Mesothelial cell of epicardium (in vitro differentiated cells): ENCODE results near the gene FCMR. TPM values are rescaled to one million over a fixed set of nuclear protein-coding genes. Genes with fewer than 3 reads are reported as not detected.

Source experiments
- DNase-seq, 2 experiments: peaks; one replicate each; pipeline ENCODE4 v3.0.0; 2021; ENCODE audit warnings: low spot score in 2 of 2; ENCODE audit not compliant: unreplicated experiment in 2 of 2
- H3K27ac Mint-ChIP-seq: 2 replicates; pipeline ENCODE4 v1.8.0; 2021; ENCODE audit warnings: mixed read lengths
- H3K27me3 Mint-ChIP-seq: 2 replicates; pipeline ENCODE4 v1.8.0; 2021; ENCODE audit warnings: low read depth, mixed read lengths
- H3K36me3 Mint-ChIP-seq: 2 replicates; pipeline ENCODE4 v1.8.0; 2021; ENCODE audit warnings: mixed read lengths
- H3K4me1 Mint-ChIP-seq: 2 replicates; pipeline ENCODE4 v1.8.0; 2021; ENCODE audit warnings: mixed read lengths
- H3K4me3 Mint-ChIP-seq: 2 replicates; pipeline ENCODE4 v1.8.0; 2021; ENCODE audit warnings: mild to moderate bottlenecking, moderate library complexity, mixed read lengths
- H3K9me3 Mint-ChIP-seq: 2 replicates; pipeline ENCODE4 v1.8.0; 2021; ENCODE audit warnings: mixed read lengths
- CTCF ChIP-seq: fragments of 200-600 bp; sonication (generic); IDR thresholded peaks from one replicate; pipeline ENCODE4 v1.5.0; 2021; ENCODE audit warnings: antibody characterized with exemption; ENCODE audit not compliant: unreplicated experiment
- total RNA-seq: library from RNA; stranded (reverse); gene quantifications from 3 replicates; pipeline ENCODE4 v1.2.1, GENCODE V29; 2021

Gene FCMR
- total RNA-seq, 1 donor from 2014 or later: not detected

- Mint-ChIP-seq H3K36me3 (no peaks in the 10 kb centered on the region), H3K4me3 (no peak overlapping the region), H3K9me3 (no peaks in the 10 kb centered on the region), H3K4me1 (no peaks in the 10 kb centered on the region), H3K27ac (no peak overlapping the region), H3K27me3 (peaks cover 27% of the 10 kb centered on the region)
- DNase-seq: no peak
- no peak for TF ChIP-seq CTCF
These were observed 11.7 kb upstream of the FCMR start for GRCh38 chr1:206933333-206933945.

- no peak overlapping the region for H3K4me3 Mint-ChIP-seq
- TF ChIP-seq CTCF: no peak
- no peaks in the 10 kb centered on the region for H3K9me3 Mint-ChIP-seq
- H3K27me3 Mint-ChIP-seq: peaks cover 21% of the 10 kb centered on the region
- H3K4me1 Mint-ChIP-seq: no peaks in the 10 kb centered on the region
- H3K27ac Mint-ChIP-seq: no peak overlapping the region
- DNase-seq: no peak
- no peaks in the 10 kb centered on the region for H3K36me3 Mint-ChIP-seq
These were observed 10.4 kb upstream of the FCMR start for GRCh38 chr1:206932177-206932576.

GRCh38 chr1:206931709-206932108 is 10.0 kb upstream of the FCMR start:
- H3K36me3 Mint-ChIP-seq: no peaks in the 10 kb centered on the region
- no peak for DNase-seq
- H3K9me3 Mint-ChIP-seq: no peaks in the 10 kb centered on the region
- TF ChIP-seq CTCF: no peak
- H3K27me3 Mint-ChIP-seq: peaks cover 18% of the 10 kb centered on the region
- H3K4me1 Mint-ChIP-seq: no peaks in the 10 kb centered on the region
- no peak overlapping the region for H3K4me3 Mint-ChIP-seq
- no peak overlapping the region for H3K27ac Mint-ChIP-seq

- Mint-ChIP-seq H3K4me3 (no peak overlapping the region), H3K36me3 (no peaks in the 10 kb centered on the region), H3K4me1 (no peaks in the 10 kb centered on the region), H3K27ac (no peak overlapping the region), H3K9me3 (no peaks in the 10 kb centered on the region), H3K27me3 (peaks cover 10% of the 10 kb centered on the region)
- TF ChIP-seq CTCF: no peak
- DNase-seq: no peak
These were observed 8.6 kb upstream of the FCMR start for GRCh38 chr1:206930210-206930798.

GRCh38 chr1:206929524-206929923 is 7.8 kb upstream of the FCMR start:
- peaks cover 4% of the 10 kb centered on the region for H3K27me3 Mint-ChIP-seq
- no peak overlapping the region for H3K27ac Mint-ChIP-seq
- no peaks in the 10 kb centered on the region for H3K36me3 Mint-ChIP-seq
- no peaks in the 10 kb centered on the region for H3K9me3 Mint-ChIP-seq
- no peak for DNase-seq
- H3K4me3 Mint-ChIP-seq: no peak overlapping the region
- H3K4me1 Mint-ChIP-seq: no peaks in the 10 kb centered on the region
- TF ChIP-seq CTCF: no peak
